K562 (cell line): ENCODE results near the gene SULT2B1. TPM values are rescaled to one million over a fixed set of nuclear protein-coding genes. Genes with fewer than 3 reads are reported as not detected.
A peak's percentile ranks its signal among the peaks of the same experiment; 100 is the strongest.

Experiments
- ARID1B ChIP-seq: fragments of 450-650 bp; IDR thresholded peaks from 2 replicates; pipeline ENCODE4 v1.6.1; 2016; ENCODE audit warnings: antibody characterized with exemption, mild to moderate bottlenecking, inconsistent platforms
- ETV6 ChIP-seq, 3 experiments: fragments of 150-350 bp in 1 of 3; sonication (generic) in 1 of 3; formaldehyde crosslinking in 1 of 3; IDR thresholded peaks; 2 replicates each; pipeline versions ENCODE4 v1.6.1 to v1.8.0; 2014 to 2022; ENCODE audit warnings: borderline replicate concordance in 2 of 3, low read depth in 2 of 3, antibody characterized with exemption in 1 of 3, low read length in 1 of 3, mild to moderate bottlenecking in 1 of 3, missing genetic modification reagents in 1 of 3
- HDAC2 ChIP-seq: fragments of 450-650 bp; IDR thresholded peaks from 2 replicates; pipeline ENCODE4 v1.6.1; 2016; ENCODE audit warnings: mild to moderate bottlenecking
- MCM7 ChIP-seq, 2 experiments: fragments of 450-650 bp; IDR thresholded peaks; 2 replicates each; pipeline ENCODE4 v1.6.1; 2016 to 2018
- NRF1 ChIP-seq, 2 experiments: fragments of 450-650 bp; IDR thresholded peaks in 1 of 2; conservative IDR thresholded peaks in 1 of 2; 2 replicates each; pipeline ENCODE4 v1.6.1; 2014; ENCODE audit warnings: mild to moderate bottlenecking in 2 of 2
- PURB ChIP-seq: sonication (generic); formaldehyde crosslinking; IDR thresholded peaks from 2 replicates; pipeline ENCODE4 v1.9.0; 2021; ENCODE audit warnings: low read depth, mild to moderate bottlenecking, missing genetic modification reagents
- STAT5A ChIP-seq: IDR thresholded peaks from 2 replicates; pipeline ENCODE4 v1.6.1; 2012; ENCODE audit warnings: low read length, inconsistent platforms, borderline replicate concordance
- ZFP30 ChIP-seq: fragments of 250-450 bp; sonication (Bioruptor Pico); IDR thresholded peaks from 2 replicates; pipeline ENCODE4 v1.8.0; 2022; ENCODE audit warnings: moderate library complexity, mild to moderate bottlenecking, inconsistent platforms, borderline replicate concordance
- polyA plus RNA-seq, 8 experiments: library from polyadenylated mRNA; depleted of rRNA in 4 of 8; stranded (reverse) in 5 of 8; unstranded in 3 of 8; fragments of >200 nt; fragmentation: Nextera tagmentation in 2 of 8; fragmentation: Illumina TruSeq in 1 of 8; extraction: Ambion mirVana in 2 of 8; extraction: Trizol in 1 of 8; gene quantifications; 2 replicates each; pipeline versions ENCODE4 v1.2.1 to v1.2.3, GENCODE V29; 2011 to 2014; ENCODE audit warnings: inconsistent platforms in 1 of 8, missing spikeins in 1 of 8
- total RNA-seq, 7 experiments: library from RNA; depleted of rRNA in 6 of 7; stranded (reverse); fragments of >200 nt in 6 of 7; fragmentation: Illumina TruSeq in 2 of 7; extraction: Trizol in 2 of 7; gene quantifications; 2 replicates each; pipeline versions ENCODE4 v1.2.1 to v1.2.3, GENCODE V29; 2011 to 2021; ENCODE audit warnings: low replicate concordance in 1 of 7
- TF ChIP-seq, protein P1 (sequence below): fragments of 450-650 bp; IDR thresholded peaks from 2 replicates; pipeline ENCODE4 v1.6.1; 2017; ENCODE audit warnings: antibody characterized with exemption, mild to moderate bottlenecking
- TF ChIP-seq, protein P2 (sequence below): IDR thresholded peaks from 3 replicates; pipeline ENCODE4 v1.6.1; 2011; ENCODE audit warnings: borderline replicate concordance, mild to moderate bottlenecking, moderate library complexity; ENCODE audit not compliant: insufficient read length; ENCODE audit errors: extremely low read depth
- TF ChIP-seq, protein P3 (sequence below): fragments of 450-650 bp; IDR thresholded peaks from 2 replicates; pipeline ENCODE4 v1.6.1; 2018; ENCODE audit not compliant: partially characterized antibody
- TF ChIP-seq, protein P4 (sequence below): fragments of 450-650 bp; IDR thresholded peaks from 2 replicates; pipeline ENCODE4 v1.7.0; 2016; ENCODE audit warnings: borderline replicate concordance

The SULT2B1 gene
- total and polyA plus RNA-seq, 9 of the 15 experiments (the other 6 are each of a cell fraction or from before 2014, with no cell fraction given): 0.09 to 0.62 (median 0.22) TPM; not detected in 2

DNA sequence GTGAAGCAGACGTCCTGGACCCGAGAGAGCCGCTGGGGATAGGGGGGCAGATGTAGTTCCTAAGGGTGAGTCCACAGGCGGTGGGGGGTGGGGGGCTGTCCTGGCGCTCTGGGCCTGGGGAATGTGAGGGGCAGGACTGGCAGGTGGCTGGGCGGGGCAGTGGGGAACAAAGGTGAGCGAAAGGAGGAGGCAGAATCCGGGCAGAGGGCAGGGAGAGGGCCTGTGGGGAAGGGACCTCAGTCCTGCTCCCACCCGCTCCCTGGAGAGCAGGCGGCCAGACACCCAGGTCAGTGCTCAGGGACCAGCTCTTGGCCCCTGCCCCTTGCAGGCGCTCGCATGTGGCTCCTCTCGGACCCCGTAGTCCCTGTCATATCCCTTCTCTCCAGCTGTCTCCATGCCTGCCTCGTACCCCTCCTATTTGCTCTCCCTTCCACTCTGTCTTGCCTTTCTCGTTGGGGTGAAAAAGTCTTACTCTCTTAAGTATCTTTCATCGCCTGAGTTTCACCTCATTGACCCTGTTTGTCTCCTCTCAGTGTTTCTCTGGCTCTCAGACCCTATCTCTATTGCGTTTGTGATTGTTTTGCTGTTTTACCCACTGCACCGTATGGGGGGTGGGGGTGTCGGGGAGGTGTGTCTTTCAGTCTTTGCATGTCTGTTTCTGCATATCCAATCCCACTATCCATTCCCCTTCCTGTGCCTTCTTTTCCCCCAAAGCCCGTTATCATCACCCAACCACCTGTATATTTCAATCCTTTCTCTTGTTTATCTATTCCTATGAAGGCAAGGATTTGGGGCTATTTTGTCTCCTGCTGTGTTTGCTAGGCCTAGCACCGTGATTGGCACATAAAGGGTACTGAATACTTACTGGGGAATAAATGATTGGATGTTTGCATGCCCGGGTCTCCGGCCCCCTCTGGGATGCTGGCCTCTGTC is 73.1 kb downstream of the SULT2B1 start (continued):
- TF ChIP-seq, protein P1, sequence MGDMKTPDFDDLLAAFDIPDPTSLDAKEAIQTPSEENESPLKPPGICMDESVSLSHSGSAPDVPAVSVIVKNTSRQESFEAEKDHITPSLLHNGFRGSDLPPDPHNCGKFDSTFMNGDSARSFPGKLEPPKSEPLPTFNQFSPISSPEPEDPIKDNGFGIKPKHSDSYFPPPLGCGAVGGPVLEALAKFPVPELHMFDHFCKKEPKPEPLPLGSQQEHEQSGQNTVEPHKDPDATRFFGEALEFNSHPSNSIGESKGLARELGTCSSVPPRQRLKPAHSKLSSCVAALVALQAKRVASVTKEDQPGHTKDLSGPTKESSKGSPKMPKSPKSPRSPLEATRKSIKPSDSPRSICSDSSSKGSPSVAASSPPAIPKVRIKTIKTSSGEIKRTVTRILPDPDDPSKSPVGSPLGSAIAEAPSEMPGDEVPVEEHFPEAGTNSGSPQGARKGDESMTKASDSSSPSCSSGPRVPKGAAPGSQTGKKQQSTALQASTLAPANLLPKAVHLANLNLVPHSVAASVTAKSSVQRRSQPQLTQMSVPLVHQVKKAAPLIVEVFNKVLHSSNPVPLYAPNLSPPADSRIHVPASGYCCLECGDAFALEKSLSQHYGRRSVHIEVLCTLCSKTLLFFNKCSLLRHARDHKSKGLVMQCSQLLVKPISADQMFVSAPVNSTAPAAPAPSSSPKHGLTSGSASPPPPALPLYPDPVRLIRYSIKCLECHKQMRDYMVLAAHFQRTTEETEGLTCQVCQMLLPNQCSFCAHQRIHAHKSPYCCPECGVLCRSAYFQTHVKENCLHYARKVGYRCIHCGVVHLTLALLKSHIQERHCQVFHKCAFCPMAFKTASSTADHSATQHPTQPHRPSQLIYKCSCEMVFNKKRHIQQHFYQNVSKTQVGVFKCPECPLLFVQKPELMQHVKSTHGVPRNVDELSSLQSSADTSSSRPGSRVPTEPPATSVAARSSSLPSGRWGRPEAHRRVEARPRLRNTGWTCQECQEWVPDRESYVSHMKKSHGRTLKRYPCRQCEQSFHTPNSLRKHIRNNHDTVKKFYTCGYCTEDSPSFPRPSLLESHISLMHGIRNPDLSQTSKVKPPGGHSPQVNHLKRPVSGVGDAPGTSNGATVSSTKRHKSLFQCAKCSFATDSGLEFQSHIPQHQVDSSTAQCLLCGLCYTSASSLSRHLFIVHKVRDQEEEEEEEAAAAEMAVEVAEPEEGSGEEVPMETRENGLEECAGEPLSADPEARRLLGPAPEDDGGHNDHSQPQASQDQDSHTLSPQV: no peak
- TF ChIP-seq, protein P2, sequence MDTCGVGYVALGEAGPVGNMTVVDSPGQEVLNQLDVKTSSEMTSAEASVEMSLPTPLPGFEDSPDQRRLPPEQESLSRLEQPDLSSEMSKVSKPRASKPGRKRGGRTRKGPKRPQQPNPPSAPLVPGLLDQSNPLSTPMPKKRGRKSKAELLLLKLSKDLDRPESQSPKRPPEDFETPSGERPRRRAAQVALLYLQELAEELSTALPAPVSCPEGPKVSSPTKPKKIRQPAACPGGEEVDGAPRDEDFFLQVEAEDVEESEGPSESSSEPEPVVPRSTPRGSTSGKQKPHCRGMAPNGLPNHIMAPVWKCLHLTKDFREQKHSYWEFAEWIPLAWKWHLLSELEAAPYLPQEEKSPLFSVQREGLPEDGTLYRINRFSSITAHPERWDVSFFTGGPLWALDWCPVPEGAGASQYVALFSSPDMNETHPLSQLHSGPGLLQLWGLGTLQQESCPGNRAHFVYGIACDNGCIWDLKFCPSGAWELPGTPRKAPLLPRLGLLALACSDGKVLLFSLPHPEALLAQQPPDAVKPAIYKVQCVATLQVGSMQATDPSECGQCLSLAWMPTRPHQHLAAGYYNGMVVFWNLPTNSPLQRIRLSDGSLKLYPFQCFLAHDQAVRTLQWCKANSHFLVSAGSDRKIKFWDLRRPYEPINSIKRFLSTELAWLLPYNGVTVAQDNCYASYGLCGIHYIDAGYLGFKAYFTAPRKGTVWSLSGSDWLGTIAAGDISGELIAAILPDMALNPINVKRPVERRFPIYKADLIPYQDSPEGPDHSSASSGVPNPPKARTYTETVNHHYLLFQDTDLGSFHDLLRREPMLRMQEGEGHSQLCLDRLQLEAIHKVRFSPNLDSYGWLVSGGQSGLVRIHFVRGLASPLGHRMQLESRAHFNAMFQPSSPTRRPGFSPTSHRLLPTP: no peak
- TF ChIP-seq, protein P3, sequence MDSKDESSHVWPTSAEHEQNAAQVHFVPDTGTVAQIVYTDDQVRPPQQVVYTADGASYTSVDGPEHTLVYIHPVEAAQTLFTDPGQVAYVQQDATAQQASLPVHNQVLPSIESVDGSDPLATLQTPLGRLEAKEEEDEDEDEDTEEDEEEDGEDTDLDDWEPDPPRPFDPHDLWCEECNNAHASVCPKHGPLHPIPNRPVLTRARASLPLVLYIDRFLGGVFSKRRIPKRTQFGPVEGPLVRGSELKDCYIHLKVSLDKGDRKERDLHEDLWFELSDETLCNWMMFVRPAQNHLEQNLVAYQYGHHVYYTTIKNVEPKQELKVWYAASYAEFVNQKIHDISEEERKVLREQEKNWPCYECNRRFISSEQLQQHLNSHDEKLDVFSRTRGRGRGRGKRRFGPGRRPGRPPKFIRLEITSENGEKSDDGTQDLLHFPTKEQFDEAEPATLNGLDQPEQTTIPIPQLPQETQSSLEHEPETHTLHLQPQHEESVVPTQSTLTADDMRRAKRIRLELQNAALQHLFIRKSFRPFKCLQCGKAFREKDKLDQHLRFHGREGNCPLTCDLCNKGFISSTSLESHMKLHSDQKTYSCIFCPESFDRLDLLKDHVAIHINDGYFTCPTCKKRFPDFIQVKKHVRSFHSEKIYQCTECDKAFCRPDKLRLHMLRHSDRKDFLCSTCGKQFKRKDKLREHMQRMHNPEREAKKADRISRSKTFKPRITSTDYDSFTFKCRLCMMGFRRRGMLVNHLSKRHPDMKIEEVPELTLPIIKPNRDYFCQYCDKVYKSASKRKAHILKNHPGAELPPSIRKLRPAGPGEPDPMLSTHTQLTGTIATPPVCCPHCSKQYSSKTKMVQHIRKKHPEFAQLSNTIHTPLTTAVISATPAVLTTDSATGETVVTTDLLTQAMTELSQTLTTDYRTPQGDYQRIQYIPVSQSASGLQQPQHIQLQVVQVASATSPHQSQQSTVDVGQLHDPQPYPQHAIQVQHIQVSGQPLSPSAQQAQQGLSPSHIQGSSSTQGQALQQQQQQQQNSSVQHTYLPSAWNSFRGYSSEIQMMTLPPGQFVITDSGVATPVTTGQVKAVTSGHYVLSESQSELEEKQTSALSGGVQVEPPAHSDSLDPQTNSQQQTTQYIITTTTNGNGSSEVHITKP: no peak
- TF ChIP-seq, protein P4, sequence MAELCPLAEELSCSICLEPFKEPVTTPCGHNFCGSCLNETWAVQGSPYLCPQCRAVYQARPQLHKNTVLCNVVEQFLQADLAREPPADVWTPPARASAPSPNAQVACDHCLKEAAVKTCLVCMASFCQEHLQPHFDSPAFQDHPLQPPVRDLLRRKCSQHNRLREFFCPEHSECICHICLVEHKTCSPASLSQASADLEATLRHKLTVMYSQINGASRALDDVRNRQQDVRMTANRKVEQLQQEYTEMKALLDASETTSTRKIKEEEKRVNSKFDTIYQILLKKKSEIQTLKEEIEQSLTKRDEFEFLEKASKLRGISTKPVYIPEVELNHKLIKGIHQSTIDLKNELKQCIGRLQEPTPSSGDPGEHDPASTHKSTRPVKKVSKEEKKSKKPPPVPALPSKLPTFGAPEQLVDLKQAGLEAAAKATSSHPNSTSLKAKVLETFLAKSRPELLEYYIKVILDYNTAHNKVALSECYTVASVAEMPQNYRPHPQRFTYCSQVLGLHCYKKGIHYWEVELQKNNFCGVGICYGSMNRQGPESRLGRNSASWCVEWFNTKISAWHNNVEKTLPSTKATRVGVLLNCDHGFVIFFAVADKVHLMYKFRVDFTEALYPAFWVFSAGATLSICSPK: no peak
- no peak for TF ChIP-seq NRF1 (conservative IDR thresholded peaks at IDR 0.05 in 1 of 2, IDR thresholded peaks at IDR 0.05 in 1 of 2)
- TF ChIP-seq HDAC2: peak; percentile 57; the same call in 1 of the 2 replicates
- TF ChIP-seq PURB: no peak
- no peak for TF ChIP-seq ETV6 (IDR thresholded peaks at IDR 0.05; ENCODE audit: borderline replicate concordance in 1 of 2, low read depth in 2 of 2, low read length in 1 of 2)
- TF ChIP-seq ETV6 (CRISPR knock-in tag; IDR thresholded peaks at IDR 0.05; ENCODE audit: borderline replicate concordance): no peak
- TF ChIP-seq ARID1B: peak; percentile 63
- TF ChIP-seq STAT5A: no peak
- no peak for TF ChIP-seq MCM7 (IDR thresholded peaks at IDR 0.05)
- no peak for TF ChIP-seq ZFP30
